Type B pancreatic cell (in vitro differentiated cells): ENCODE data around the gene ZNF700. TPM values are rescaled to one million over a fixed set of nuclear protein-coding genes. Genes with fewer than 3 reads are reported as not detected.

Source experiments
- DNase-seq: peaks from one replicate; pipeline ENCODE4 v3.0.0; 2021; ENCODE audit warnings: mixed read lengths; ENCODE audit not compliant: unreplicated experiment; ENCODE audit errors: extremely low spot score
- H3K27ac Mint-ChIP-seq: 2 replicates; pipeline ENCODE4 v1.8.0; 2021; ENCODE audit warnings: mild to moderate bottlenecking, mixed read lengths
- H3K27me3 Mint-ChIP-seq: 2 replicates; pipeline ENCODE4 v1.8.0; 2021; ENCODE audit warnings: mixed read lengths
- H3K36me3 Mint-ChIP-seq: 2 replicates; pipeline ENCODE4 v1.8.0; 2021; ENCODE audit warnings: mixed read lengths
- H3K4me1 Mint-ChIP-seq: one replicate; pipeline ENCODE4 v1.8.0; 2021; ENCODE audit warnings: mixed read lengths; ENCODE audit not compliant: unreplicated experiment
- H3K4me3 Mint-ChIP-seq: 2 replicates; pipeline ENCODE4 v1.8.0; 2021; ENCODE audit warnings: mild to moderate bottlenecking, mixed read lengths
- H3K9me3 Mint-ChIP-seq: 2 replicates; pipeline ENCODE4 v1.8.0; 2021; ENCODE audit warnings: mixed read lengths
- total RNA-seq: library from RNA; stranded (reverse); gene quantifications from 2 replicates; pipeline ENCODE4 v1.2.1, GENCODE V29; 2021; ENCODE audit warnings: low replicate concordance
- TF ChIP-seq, protein P1 (sequence below): fragments of 200-600 bp; sonication (generic); conservative IDR thresholded peaks from 2 replicates; pipeline ENCODE4 v1.5.0; 2021; ENCODE audit warnings: antibody characterized with exemption, mild to moderate bottlenecking

The ZNF700 gene
- total RNA-seq, 1 donor from 2014 or later = 14.1 TPM

DNA sequence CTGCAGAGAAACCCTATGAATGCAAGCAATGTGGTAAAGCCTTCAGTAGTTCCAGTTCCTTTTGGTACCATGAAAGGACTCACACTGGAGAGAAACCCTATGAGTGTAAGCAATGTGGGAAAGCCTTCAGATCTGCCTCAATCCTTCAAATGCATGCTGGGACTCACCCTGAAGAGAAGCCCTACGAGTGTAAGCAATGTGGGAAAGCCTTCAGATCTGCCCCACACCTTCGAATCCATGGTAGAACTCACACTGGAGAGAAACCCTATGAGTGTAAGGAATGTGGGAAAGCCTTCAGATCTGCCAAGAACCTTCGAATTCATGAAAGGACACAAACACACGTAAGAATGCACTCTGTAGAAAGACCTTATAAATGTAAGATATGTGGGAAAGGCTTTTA, 54.6 kb downstream of the ZNF700 start:
- no peak overlapping the region for H3K27ac Mint-ChIP-seq
- peaks cover 32% of the 10 kb centered on the region for H3K9me3 Mint-ChIP-seq
- no peaks in the 10 kb centered on the region for H3K27me3 Mint-ChIP-seq
- H3K36me3 Mint-ChIP-seq = peaks cover 46% of the 10 kb centered on the region
- TF ChIP-seq, protein P1, sequence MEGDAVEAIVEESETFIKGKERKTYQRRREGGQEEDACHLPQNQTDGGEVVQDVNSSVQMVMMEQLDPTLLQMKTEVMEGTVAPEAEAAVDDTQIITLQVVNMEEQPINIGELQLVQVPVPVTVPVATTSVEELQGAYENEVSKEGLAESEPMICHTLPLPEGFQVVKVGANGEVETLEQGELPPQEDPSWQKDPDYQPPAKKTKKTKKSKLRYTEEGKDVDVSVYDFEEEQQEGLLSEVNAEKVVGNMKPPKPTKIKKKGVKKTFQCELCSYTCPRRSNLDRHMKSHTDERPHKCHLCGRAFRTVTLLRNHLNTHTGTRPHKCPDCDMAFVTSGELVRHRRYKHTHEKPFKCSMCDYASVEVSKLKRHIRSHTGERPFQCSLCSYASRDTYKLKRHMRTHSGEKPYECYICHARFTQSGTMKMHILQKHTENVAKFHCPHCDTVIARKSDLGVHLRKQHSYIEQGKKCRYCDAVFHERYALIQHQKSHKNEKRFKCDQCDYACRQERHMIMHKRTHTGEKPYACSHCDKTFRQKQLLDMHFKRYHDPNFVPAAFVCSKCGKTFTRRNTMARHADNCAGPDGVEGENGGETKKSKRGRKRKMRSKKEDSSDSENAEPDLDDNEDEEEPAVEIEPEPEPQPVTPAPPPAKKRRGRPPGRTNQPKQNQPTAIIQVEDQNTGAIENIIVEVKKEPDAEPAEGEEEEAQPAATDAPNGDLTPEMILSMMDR = no peak
- no peak overlapping the region for H3K4me3 Mint-ChIP-seq
- no peaks in the 10 kb centered on the region for H3K4me1 Mint-ChIP-seq
- no peak for DNase-seq

DNA sequence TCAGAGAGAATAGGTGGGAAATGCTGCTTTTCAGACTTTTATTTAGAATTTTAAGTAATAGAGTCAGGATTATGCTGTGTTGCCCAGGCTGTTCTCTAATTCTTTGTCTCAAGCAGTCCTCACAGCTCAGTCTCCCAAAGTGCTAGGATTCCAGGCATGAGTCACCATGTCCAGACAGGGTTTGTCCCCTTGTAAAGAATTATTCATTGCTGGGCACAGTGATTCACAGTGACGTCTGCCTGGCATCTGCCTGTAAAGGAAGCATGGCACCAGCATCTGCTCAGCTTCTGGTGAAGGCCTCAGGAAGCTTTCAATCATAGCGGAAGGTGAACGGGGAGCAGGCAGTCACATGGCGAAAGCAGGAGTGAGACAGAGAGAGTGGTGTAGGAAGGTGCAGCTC, 57.6 kb downstream of the ZNF700 start:
- H3K27me3 Mint-ChIP-seq = no peaks in the 10 kb centered on the region
- TF ChIP-seq, protein P1 = no peak
- no peak overlapping the region for H3K4me3 Mint-ChIP-seq
- no peak overlapping the region for H3K27ac Mint-ChIP-seq
- no peak for DNase-seq
- peaks cover 19% of the 10 kb centered on the region for H3K9me3 Mint-ChIP-seq
- peaks cover 27% of the 10 kb centered on the region for H3K36me3 Mint-ChIP-seq
- H3K4me1 Mint-ChIP-seq = peaks cover 4% of the 10 kb centered on the region

DNA sequence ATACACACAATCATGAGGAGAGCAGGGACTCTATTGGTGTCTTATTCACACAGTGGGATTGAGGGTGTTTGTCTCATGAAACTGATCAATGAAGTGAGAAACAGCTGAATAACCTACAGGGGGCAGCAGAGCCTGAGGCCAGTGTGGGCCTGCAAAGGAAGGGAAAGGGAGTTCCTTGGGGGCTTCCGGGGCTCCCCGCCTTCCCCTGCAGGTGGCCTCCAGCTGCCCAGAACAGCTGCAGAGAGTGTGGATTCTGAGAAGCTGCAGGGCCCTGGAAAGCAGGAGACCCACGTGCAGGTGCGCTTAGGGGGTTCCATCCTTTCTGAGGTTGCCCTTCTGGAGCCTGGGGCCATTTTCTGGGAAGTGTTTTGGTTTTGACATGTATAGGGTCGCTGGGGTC, 60.1 kb downstream of the ZNF700 start:
- peak overlapping the region; percentile 10 for H3K4me3 Mint-ChIP-seq
- peaks cover 3% of the 10 kb centered on the region for H3K36me3 Mint-ChIP-seq
- no peaks in the 10 kb centered on the region for H3K27me3 Mint-ChIP-seq
- H3K27ac Mint-ChIP-seq = no peak overlapping the region
- H3K9me3 Mint-ChIP-seq = no peaks in the 10 kb centered on the region
- peaks cover 11% of the 10 kb centered on the region for H3K4me1 Mint-ChIP-seq
- no peak for DNase-seq
- TF ChIP-seq, protein P1 = peak; percentile 57

DNA sequence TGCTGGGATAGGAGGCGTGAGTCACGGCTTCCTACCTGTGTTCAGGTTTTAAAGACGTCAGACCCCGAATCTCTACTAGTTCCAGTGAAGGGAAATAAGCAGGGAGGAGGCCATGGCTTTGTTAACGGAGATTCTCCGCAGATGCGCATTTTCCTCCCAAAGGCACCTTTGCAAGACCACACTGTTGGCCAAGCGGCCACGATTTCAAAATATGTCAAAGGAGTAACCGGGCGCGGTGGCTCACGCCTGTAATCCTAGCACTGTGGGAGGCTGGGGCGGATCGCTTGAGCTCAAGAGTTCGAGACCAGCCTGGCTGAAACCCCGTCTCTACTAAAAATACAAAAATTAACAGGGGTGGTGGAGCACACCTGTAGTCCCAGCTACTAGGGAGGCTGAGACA, 61.8 kb downstream of the ZNF700 start:
- Mint-ChIP-seq H3K4me3 (peak overlapping the region; percentile 25), H3K4me1 (peaks cover 11% of the 10 kb centered on the region), H3K9me3 (no peaks in the 10 kb centered on the region), H3K36me3 (peaks cover 10% of the 10 kb centered on the region), H3K27me3 (no peaks in the 10 kb centered on the region), H3K27ac (no peak overlapping the region)
- DNase-seq = no peak
- TF ChIP-seq, protein P1 = no peak

DNA sequence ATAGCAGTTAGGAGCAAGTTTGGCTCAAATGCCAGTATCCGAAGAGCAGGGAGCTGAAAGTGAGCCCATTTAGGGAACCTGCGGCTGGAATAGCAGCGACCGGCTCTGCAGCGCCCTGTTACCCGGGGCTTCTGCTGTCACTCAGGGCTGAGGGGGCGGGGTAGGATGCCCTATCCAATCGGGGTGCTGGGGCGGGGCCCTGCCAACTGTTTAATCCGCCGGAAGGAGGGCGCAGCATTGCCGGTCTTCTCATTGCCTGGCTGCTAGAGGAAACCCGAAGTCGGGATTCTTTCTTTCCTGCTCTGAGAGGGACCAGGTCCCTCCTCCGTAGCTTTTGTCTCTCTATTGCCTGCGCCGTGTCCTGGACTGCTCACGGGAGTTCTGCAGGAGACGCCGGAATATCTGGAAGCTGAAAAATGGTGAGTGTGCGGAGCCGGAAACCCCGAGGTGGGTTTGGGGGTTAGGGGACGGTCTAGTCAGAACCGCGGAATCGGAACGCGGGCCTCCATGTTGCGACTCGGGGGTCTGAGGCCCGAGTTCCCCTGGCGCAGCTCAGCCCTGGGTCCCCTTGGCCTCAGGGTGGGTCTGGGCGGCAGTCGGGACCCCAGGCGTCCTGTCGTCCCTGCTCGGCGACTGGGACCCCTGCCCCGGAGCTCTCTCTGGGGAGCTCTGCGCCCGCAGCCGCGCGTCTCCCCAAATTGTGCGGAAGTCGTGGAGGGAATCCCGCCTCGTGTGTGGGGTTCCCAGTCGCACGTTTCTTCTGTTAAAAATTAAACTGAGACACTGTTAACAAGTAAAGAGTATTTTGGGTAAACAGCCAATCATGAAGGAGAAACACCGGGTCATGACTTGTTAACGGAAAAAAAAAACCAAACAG, 62.7 kb downstream of the ZNF700 start:
- TF ChIP-seq, protein P1 = no peak
- DNase-seq = peak; percentile 95
- H3K27me3 Mint-ChIP-seq = no peaks in the 10 kb centered on the region
- peaks cover 14% of the 10 kb centered on the region for H3K36me3 Mint-ChIP-seq
- no peaks in the 10 kb centered on the region for H3K9me3 Mint-ChIP-seq
- H3K4me1 Mint-ChIP-seq = peaks cover 11% of the 10 kb centered on the region
- H3K27ac Mint-ChIP-seq = peak overlapping the region; percentile 98
- peak overlapping the region; percentile 100 for H3K4me3 Mint-ChIP-seq
